ENCODE data around the gene ARL4A. TPM values are rescaled to one million over a fixed set of nuclear protein-coding genes. Genes with fewer than 3 reads are reported as not detected.

ARL4A gene, protein sequence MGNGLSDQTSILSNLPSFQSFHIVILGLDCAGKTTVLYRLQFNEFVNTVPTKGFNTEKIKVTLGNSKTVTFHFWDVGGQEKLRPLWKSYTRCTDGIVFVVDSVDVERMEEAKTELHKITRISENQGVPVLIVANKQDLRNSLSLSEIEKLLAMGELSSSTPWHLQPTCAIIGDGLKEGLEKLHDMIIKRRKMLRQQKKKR
- total RNA-seq (2021) (15.9 and 18.3 TPM in 2 replicates), Bru-seq, nascent RNA (percentile 84 among the genes with signal in this experiment), BruChase-seq, experiment 1, labeled RNA remaining after a 2-hour chase (percentile 92 among the genes with signal in this experiment), BruChase-seq, experiment 2, labeled RNA remaining after a 6-hour chase (percentile 62 among the genes with signal in this experiment)
- long read RNA-seq, transcript ARL4A-201 (2 exons, 1,147 nt): major isoform, 20 of 33 reads
- long read RNA-seq, transcript ARL4A-204 (2 exons, 1,144 nt): minor isoform, 7 of 33 reads
- long read RNA-seq, transcript ARL4A-206 (2 exons, 845 nt): minor isoform, 5 of 33 reads
- long read RNA-seq, partial matches to known transcripts: 0 of 33 reads
- long read RNA-seq, other reads (novel, unspliced or antisense): 0 of 33 reads

DNA sequence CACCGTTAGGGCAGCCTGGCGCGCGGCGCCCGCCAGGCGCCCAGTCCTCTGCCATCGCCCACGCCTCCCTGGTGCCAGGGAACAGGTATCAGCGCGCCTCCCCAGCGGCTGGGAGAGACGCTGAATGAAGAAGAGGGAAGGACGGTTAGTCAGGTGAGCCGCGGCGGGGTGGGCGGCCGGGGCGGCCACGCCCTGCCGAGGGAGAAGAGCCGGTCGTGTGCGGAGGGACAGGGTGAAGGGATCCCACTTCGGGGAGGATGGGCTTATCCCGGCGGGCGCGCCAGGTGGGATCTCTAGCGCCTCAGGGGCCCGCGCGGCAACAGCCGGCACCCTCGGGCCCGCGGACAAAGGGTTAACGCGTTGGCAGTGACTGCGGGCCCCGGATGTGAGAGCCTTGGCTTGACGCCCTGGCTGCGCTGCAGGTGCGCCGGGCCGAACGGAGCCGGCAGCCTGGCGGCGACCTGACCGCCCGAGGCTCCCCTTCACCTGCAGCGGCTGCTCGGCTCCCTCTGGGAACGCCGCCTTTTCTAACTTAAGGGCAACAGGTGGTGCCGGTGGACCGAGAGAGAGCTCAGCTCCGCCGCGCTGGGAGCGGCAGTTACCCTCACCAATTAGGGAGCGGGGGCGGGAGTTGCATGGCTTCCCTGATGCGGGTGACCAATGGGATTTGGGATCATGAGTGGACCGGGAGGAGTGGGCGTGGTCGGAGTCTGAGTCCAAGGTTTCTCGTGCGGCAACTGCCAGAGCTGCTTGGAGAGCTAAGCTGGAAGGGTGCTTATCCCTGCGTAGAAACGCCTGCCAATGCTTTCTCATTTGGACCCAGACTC, at the start of gene ARL4A:
TSS of gene ARL4A (plus strand) at position 743 of the 827 bp plus-strand sequence. CDS start 622 bp downstream, outside the sequence.
- Histone ChIP-seq H3K36me3 (ENCODE audit: insufficient read depth, low read length, poor library complexity, severe bottlenecking) (no peaks in the 10 kb centered on the region), H3K4me1 (ENCODE audit: insufficient read depth, low read length, poor library complexity, severe bottlenecking) (peaks cover 11% of the 10 kb centered on the region), H3K4me3 (ENCODE audit: low read depth, low read length, poor library complexity, severe bottlenecking) (peak within 1 kb of the TSS; percentile 78), H3K9me3 (ENCODE audit: low read depth, low read length, poor library complexity, severe bottlenecking) (no peaks in the 10 kb centered on the region), H3K27ac (ENCODE audit: low read depth, low read length, poor library complexity, severe bottlenecking) (peak within 1 kb of the TSS; percentile 82), H3K27me3 (replicated peaks; ENCODE audit: insufficient read depth, low read depth, low read length, poor library complexity) (no peaks in the 10 kb centered on the region)
- DNase-seq (ENCODE audit: low spot score): peak; percentile 99
- CTCF ChIA-PET: interaction anchor here (0.6 to 1.9 kb wide), 12 partner anchors 12 to 575 kb away, joined by 3 to 11 read pairs (median 3); no protein-coding TSS in a partner anchor
- no TSS peak for BruUV-seq (replicated peaks)
- POLR2A ChIA-PET (ENCODE audit: low non-redundant PET): interaction anchor here (0.6 to 1.1 kb wide), 2 partner anchors 29 to 33 kb away, joined by 4 read pairs; no protein-coding TSS in a partner anchor
- TF ChIP-seq, protein P1, sequence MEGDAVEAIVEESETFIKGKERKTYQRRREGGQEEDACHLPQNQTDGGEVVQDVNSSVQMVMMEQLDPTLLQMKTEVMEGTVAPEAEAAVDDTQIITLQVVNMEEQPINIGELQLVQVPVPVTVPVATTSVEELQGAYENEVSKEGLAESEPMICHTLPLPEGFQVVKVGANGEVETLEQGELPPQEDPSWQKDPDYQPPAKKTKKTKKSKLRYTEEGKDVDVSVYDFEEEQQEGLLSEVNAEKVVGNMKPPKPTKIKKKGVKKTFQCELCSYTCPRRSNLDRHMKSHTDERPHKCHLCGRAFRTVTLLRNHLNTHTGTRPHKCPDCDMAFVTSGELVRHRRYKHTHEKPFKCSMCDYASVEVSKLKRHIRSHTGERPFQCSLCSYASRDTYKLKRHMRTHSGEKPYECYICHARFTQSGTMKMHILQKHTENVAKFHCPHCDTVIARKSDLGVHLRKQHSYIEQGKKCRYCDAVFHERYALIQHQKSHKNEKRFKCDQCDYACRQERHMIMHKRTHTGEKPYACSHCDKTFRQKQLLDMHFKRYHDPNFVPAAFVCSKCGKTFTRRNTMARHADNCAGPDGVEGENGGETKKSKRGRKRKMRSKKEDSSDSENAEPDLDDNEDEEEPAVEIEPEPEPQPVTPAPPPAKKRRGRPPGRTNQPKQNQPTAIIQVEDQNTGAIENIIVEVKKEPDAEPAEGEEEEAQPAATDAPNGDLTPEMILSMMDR (conservative IDR thresholded peaks at IDR 0.05; ENCODE audit: low read depth, low read length): peak; percentile 57
- TF ChIP-seq EZH2 (IDR thresholded peaks at IDR 0.05; ENCODE audit: borderline replicate concordance, low read depth, low read length, poor library complexity, severe bottlenecking): no peak
- intact Hi-C loops (cut with micrococcal nuclease; ENCODE audit: unreplicated experiment): loop anchor here (2.0 to 10.0 kb wide), 5 partner anchors 40 to 576 kb away; no protein-coding TSS in a partner anchor

GRCh38 chr7:12637819-12638592, 49.4 kb upstream of the ARL4A start:
- Histone ChIP-seq H3K36me3 (ENCODE audit: insufficient read depth, low read length, poor library complexity, severe bottlenecking) (no peaks in the 10 kb centered on the region), H3K27me3 (replicated peaks; ENCODE audit: insufficient read depth, low read depth, low read length, poor library complexity) (no peaks in the 10 kb centered on the region), H3K4me3 (ENCODE audit: low read depth, low read length, poor library complexity, severe bottlenecking) (no peak overlapping the region), H3K4me1 (ENCODE audit: insufficient read depth, low read length, poor library complexity, severe bottlenecking) (no peaks in the 10 kb centered on the region), H3K27ac (ENCODE audit: low read depth, low read length, poor library complexity, severe bottlenecking) (no peak overlapping the region), H3K9me3 (ENCODE audit: low read depth, low read length, poor library complexity, severe bottlenecking) (no peaks in the 10 kb centered on the region)
- ChIA-PET CTCF (interaction anchor here (1.5 kb wide), 1 partner anchor 48 kb away, joined by 5 read pairs; no protein-coding TSS in a partner anchor), POLR2A (ENCODE audit: low non-redundant PET) (no interaction called here)
- no peak for TF ChIP-seq EZH2 (IDR thresholded peaks at IDR 0.05; ENCODE audit: borderline replicate concordance, low read depth, low read length, poor library complexity, severe bottlenecking)
- TF ChIP-seq, protein P1 (conservative IDR thresholded peaks at IDR 0.05; ENCODE audit: low read depth, low read length): no peak
- DNase-seq (ENCODE audit: low spot score): no peak
- intact Hi-C loops (cut with micrococcal nuclease; ENCODE audit: unreplicated experiment): loop anchor here (2.0 kb wide), 1 partner anchor 625 kb away; no protein-coding TSS in a partner anchor
- no TSS peak for BruUV-seq (replicated peaks)
